Measurements from ENCODE around the gene FHOD1. TPM values are rescaled to one million over a fixed set of nuclear protein-coding genes. Genes with fewer than 3 reads are reported as not detected.

Gene FHOD1
- total and polyA plus RNA-seq, 2 of the 13 experiments (the other 11 are each of a cell fraction or from before 2014, with no cell fraction given), result 20.0 to 20.8 TPM

DNA sequence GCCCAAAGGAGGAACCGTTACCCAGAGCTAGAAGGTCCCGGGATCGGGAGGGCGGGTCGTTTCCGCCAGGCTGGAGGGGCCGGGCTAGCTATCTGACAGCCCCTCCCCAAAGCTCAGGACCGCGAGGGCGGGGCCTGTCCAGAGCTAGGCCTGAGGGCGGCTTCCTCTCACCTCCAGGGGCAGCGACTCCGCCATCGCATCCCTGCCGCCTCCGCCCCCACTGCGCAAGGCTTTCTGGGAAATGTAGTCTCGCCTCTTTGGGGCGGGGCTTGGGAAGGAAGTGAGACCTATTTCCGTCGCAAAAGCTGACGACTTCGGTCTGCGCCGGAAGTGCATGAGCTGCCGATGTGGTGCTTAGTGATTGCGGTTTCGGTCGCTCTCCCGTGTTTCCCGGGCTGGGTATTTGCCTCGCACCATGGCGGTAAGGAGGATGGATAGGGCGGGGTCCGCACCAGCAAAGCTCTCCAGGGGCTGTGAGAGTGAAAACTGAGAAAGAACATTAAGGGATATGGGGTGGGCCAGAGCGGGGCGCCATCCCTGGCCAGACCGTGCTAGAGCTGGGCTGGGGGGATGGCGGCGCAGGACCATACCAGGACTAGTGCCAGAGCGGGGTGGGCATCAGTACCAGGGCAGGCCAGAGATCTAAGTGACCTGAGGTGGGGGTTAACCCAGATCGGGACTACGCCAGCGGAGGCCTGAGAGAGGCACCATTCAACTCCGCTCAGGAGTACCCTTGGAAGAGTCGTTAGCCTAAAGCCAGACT lies 20.3 kb downstream of the FHOD1 start, which contains the start of gene TMEM208 (continued):
- TF ChIP-seq GABPB1 (CRISPR knock-in tag; IDR thresholded peaks at IDR 0.05) (peak; percentile 100), NFE2L2 (IDR thresholded peaks at IDR 0.05; ENCODE audit: low read length) (no peak), POLR2AphosphoS5 (IDR thresholded peaks at IDR 0.05; ENCODE audit: low read depth, low read length) (peak; percentile 93), RARG (CRISPR knock-in tag; IDR thresholded peaks at IDR 0.05; ENCODE audit: low read depth) (no peak), ZNF629 (CRISPR knock-in tag; conservative IDR thresholded peaks at IDR 0.05) (peak; percentile 55), SIX4 (CRISPR knock-in tag; IDR thresholded peaks at IDR 0.05) (peak; percentile 87), ZNF431 (CRISPR knock-in tag; IDR thresholded peaks at IDR 0.05; ENCODE audit: borderline replicate concordance, low read depth) (peak; percentile 18; the same call in 1 of the 2 replicates), MED1 (CRISPR knock-in tag; IDR thresholded peaks at IDR 0.05) (peak; percentile 81), ZBTB20 (CRISPR knock-in tag; IDR thresholded peaks at IDR 0.05; ENCODE audit: borderline replicate concordance, low read depth) (0 out of 2 replicates have a peak, but pooled peaks have one; percentile 57), JUND (CRISPR knock-in tag; IDR thresholded peaks at IDR 0.05) (peak; percentile 13; the same call in 1 of the 2 replicates), ZNF224 (CRISPR knock-in tag; IDR thresholded peaks at IDR 0.05) (0 out of 2 replicates have a peak, but pooled peaks have one; percentile 73), KDM5A (IDR thresholded peaks at IDR 0.05; ENCODE audit: borderline replicate concordance, low read length) (peak; percentile 100), CEBPG (CRISPR knock-in tag; IDR thresholded peaks at IDR 0.05) (peak; percentile 66), BRD4 (CRISPR knock-in tag; IDR thresholded peaks at IDR 0.05) (peak; percentile 80), KDM1A (CRISPR knock-in tag; IDR thresholded peaks at IDR 0.05) (0 out of 2 replicates have a peak, but pooled peaks have one; percentile 41), ZNF776 (CRISPR knock-in tag; IDR thresholded peaks at IDR 0.05) (peak; percentile 99), POGZ (CRISPR knock-in tag; IDR thresholded peaks at IDR 0.05) (peak; percentile 87), ZNF180 (CRISPR knock-in tag; IDR thresholded peaks at IDR 0.05; ENCODE audit: borderline replicate concordance, low read depth) (no peak), ELF1 (CRISPR knock-in tag; IDR thresholded peaks at IDR 0.05) (peak; percentile 100)
- TF ChIP-seq, protein P1, sequence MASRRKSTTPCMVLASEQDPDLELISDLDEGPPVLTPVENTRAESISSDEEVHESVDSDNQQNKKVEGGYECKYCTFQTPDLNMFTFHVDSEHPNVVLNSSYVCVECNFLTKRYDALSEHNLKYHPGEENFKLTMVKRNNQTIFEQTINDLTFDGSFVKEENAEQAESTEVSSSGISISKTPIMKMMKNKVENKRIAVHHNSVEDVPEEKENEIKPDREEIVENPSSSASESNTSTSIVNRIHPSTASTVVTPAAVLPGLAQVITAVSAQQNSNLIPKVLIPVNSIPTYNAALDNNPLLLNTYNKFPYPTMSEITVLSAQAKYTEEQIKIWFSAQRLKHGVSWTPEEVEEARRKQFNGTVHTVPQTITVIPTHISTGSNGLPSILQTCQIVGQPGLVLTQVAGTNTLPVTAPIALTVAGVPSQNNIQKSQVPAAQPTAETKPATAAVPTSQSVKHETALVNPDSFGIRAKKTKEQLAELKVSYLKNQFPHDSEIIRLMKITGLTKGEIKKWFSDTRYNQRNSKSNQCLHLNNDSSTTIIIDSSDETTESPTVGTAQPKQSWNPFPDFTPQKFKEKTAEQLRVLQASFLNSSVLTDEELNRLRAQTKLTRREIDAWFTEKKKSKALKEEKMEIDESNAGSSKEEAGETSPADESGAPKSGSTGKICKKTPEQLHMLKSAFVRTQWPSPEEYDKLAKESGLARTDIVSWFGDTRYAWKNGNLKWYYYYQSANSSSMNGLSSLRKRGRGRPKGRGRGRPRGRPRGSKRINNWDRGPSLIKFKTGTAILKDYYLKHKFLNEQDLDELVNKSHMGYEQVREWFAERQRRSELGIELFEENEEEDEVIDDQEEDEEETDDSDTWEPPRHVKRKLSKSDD (CRISPR knock-in tag; IDR thresholded peaks at IDR 0.05; ENCODE audit: low read depth), result peak; percentile 88; the same call in 1 of the 2 replicates
- TF ChIP-seq, protein P2, sequence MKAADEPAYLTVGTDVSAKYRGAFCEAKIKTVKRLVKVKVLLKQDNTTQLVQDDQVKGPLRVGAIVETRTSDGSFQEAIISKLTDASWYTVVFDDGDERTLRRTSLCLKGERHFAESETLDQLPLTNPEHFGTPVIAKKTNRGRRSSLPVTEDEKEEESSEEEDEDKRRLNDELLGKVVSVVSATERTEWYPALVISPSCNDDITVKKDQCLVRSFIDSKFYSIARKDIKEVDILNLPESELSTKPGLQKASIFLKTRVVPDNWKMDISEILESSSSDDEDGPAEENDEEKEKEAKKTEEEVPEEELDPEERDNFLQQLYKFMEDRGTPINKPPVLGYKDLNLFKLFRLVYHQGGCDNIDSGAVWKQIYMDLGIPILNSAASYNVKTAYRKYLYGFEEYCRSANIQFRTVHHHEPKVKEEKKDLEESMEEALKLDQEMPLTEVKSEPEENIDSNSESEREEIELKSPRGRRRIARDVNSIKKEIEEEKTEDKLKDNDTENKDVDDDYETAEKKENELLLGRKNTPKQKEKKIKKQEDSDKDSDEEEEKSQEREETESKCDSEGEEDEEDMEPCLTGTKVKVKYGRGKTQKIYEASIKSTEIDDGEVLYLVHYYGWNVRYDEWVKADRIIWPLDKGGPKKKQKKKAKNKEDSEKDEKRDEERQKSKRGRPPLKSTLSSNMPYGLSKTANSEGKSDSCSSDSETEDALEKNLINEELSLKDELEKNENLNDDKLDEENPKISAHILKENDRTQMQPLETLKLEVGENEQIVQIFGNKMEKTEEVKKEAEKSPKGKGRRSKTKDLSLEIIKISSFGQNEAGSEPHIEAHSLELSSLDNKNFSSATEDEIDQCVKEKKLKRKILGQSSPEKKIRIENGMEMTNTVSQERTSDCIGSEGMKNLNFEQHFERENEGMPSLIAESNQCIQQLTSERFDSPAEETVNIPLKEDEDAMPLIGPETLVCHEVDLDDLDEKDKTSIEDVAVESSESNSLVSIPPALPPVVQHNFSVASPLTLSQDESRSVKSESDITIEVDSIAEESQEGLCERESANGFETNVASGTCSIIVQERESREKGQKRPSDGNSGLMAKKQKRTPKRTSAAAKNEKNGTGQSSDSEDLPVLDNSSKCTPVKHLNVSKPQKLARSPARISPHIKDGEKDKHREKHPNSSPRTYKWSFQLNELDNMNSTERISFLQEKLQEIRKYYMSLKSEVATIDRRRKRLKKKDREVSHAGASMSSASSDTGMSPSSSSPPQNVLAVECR (CRISPR knock-in tag; IDR thresholded peaks at IDR 0.05; ENCODE audit: borderline replicate concordance), result peak; percentile 99
- TF ChIP-seq, protein P3, sequence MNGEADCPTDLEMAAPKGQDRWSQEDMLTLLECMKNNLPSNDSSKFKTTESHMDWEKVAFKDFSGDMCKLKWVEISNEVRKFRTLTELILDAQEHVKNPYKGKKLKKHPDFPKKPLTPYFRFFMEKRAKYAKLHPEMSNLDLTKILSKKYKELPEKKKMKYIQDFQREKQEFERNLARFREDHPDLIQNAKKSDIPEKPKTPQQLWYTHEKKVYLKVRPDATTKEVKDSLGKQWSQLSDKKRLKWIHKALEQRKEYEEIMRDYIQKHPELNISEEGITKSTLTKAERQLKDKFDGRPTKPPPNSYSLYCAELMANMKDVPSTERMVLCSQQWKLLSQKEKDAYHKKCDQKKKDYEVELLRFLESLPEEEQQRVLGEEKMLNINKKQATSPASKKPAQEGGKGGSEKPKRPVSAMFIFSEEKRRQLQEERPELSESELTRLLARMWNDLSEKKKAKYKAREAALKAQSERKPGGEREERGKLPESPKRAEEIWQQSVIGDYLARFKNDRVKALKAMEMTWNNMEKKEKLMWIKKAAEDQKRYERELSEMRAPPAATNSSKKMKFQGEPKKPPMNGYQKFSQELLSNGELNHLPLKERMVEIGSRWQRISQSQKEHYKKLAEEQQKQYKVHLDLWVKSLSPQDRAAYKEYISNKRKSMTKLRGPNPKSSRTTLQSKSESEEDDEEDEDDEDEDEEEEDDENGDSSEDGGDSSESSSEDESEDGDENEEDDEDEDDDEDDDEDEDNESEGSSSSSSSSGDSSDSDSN (CRISPR knock-in tag; IDR thresholded peaks at IDR 0.05), result peak; percentile 82
